Measurements from ENCODE around the gene NHLH1. TPM values are rescaled to one million over a fixed set of nuclear protein-coding genes. Genes with fewer than 3 reads are reported as not detected.

NHLH1 gene
- polyA plus RNA-seq, 3 donors, result 1.0 TPM; not detected in 2

DNA sequence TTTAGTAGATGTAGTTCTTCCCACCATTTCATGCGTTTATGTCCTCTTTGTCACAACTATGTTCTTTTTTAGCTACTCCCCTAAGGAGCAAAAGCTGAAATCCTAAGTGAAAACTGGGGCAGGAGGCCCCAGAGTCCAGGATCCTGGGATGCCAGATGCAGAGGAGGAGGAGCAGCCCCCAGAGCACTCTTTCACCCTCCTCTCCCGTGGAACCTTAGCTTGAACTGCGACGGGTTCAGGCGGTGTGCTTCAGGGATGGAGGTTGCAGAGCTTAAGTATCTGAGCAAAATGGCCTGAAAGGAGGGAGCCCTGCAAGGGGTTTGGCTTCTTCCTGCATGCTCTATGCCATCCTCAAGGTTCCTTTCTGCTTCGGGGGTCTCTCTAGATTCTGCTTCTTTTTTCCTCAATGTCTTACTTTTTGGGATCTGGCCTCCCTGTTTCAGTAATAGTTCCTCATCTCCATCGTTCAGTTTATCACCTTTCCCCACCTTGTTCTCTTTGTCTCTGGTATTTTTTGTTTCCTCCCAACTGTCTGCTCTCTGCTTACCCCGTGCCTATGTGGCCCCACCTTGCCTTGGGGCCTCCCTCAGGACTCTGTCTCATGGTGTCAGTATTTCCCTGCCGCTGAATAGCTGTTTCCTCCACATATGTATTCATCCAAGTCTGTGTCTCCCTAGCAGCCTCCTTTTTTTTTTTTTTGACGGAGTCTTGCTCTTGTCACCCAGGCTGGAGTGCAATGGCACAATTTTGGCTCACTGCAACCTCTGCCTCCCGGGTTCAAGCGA, 2.7 kb upstream of the NHLH1 start:
- TF ChIP-seq, protein P1, sequence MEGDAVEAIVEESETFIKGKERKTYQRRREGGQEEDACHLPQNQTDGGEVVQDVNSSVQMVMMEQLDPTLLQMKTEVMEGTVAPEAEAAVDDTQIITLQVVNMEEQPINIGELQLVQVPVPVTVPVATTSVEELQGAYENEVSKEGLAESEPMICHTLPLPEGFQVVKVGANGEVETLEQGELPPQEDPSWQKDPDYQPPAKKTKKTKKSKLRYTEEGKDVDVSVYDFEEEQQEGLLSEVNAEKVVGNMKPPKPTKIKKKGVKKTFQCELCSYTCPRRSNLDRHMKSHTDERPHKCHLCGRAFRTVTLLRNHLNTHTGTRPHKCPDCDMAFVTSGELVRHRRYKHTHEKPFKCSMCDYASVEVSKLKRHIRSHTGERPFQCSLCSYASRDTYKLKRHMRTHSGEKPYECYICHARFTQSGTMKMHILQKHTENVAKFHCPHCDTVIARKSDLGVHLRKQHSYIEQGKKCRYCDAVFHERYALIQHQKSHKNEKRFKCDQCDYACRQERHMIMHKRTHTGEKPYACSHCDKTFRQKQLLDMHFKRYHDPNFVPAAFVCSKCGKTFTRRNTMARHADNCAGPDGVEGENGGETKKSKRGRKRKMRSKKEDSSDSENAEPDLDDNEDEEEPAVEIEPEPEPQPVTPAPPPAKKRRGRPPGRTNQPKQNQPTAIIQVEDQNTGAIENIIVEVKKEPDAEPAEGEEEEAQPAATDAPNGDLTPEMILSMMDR (IDR thresholded peaks at IDR 0.05), result no peak
- 59% methylated on average over 5 of the region's 12 CpGs for WGBS (ENCODE audit: insufficient coverage)
- Mint-ChIP-seq H3K9me3 (peaks cover 0 to 1% (median 0%) of the 10 kb centered on the region in 7 donors), H3K27me3 (ENCODE audit: low read depth in 3 of 3) (peaks cover 2 to 10% (median 8%) of the 10 kb centered on the region in 3 donors), H3K27ac (no peak overlapping the region), H3K4me1 (peaks cover 13% of the 10 kb centered on the region), H3K36me3 (peaks cover 22 to 24% of the 10 kb centered on the region in 2 donors), H3K4me3 (no peak overlapping the region)
- Histone ChIP-seq H3K9ac (ENCODE audit: insufficient read depth, low read length, poor library complexity, severe bottlenecking) (no peak overlapping the region), H3K36me3 (replicated peaks in 1 of 2; ENCODE audit: control insufficient read depth in 1 of 2, insufficient read depth in 2 of 2, low read length in 2 of 2) (peaks cover 14 to 27% of the 10 kb centered on the region in 2 donors), H3K79me2 (ENCODE audit: insufficient read depth, low read length) (no peaks in the 10 kb centered on the region), H3K4me1 (ENCODE audit: control insufficient read depth in 1 of 2, insufficient read depth in 2 of 2, low read length in 2 of 2) (no peaks in the 10 kb centered on the region), H4K20me1 (ENCODE audit: insufficient read depth, low read length) (no peaks in the 10 kb centered on the region), H3K4me2 (replicated peaks; ENCODE audit: extremely low read depth, low read length, poor library complexity, severe bottlenecking) (no peak overlapping the region), H3K4me3 (replicated peaks in 1 of 3; ENCODE audit: low read depth in 2 of 3, low read length in 3 of 3) (no peak overlapping the region), H3K27me3 (ENCODE audit: control insufficient read depth in 2 of 2, insufficient read depth in 2 of 2, low read length in 2 of 2) (peaks cover 0 to 3% of the 10 kb centered on the region in 2 donors), H3K9me3 (replicated peaks in 1 of 2; ENCODE audit: control insufficient read depth in 1 of 2, insufficient read depth in 1 of 2, low read length in 2 of 2) (no peaks in the 10 kb centered on the region), H2AFZ (ENCODE audit: insufficient read depth, low read depth, low read length, poor library complexity, severe bottlenecking) (no peak overlapping the region), H3K27ac (ENCODE audit: low read depth in 1 of 2, low read length in 2 of 2) (no peak overlapping the region)
- DNase-seq, result no peak
- intact Hi-C loops (cut with micrococcal nuclease), result no loop called here

DNA sequence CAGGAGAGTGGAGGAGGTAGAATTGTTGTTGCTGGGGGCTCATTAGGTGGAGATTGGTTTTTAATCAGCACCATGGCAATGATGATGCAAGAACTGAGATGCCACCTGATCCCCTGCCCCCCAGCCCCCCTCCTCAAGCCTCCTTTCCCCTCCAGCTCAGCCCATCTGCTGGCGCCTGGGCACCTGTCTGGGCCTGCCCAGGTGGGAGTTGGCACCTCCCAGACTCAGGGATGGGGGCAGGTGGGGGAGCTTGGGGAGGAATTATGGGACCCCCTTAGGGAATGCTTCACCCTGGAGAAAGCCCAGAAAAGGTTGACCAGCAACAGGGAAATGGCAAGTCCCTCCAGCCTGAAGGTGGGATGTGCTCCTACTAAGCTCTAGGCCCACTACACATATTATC, 1.5 kb upstream of the NHLH1 start:
- H3K27ac ChIP-seq (ENCODE audit: low read depth in 1 of 2, low read length in 2 of 2), result no peak overlapping the region

More for the DNA sequence above, 1.5 kb upstream of the NHLH1 start:
- H2AFZ ChIP-seq (ENCODE audit: insufficient read depth, low read depth, low read length, poor library complexity, severe bottlenecking), result no peak overlapping the region
- no peaks in the 10 kb centered on the region for H4K20me1 ChIP-seq (ENCODE audit: insufficient read depth, low read length)
- no peak overlapping the region for H3K4me3 Mint-ChIP-seq
- H3K27me3 Mint-ChIP-seq (ENCODE audit: low read depth in 3 of 3), result peaks cover 5 to 14% (median 8%) of the 10 kb centered on the region in 3 donors
- H3K4me1 ChIP-seq (ENCODE audit: control insufficient read depth in 1 of 2, insufficient read depth in 2 of 2, low read length in 2 of 2), result no peaks in the 10 kb centered on the region
- H3K79me2 ChIP-seq (ENCODE audit: insufficient read depth, low read length), result no peaks in the 10 kb centered on the region
- H3K4me1 Mint-ChIP-seq, result peaks cover 13% of the 10 kb centered on the region
- H3K36me3 ChIP-seq (replicated peaks in 1 of 2; ENCODE audit: control insufficient read depth in 1 of 2, insufficient read depth in 2 of 2, low read length in 2 of 2), result peaks cover 5 to 16% of the 10 kb centered on the region in 2 donors
- peaks cover 0 to 3% of the 10 kb centered on the region in 2 donors for H3K27me3 ChIP-seq (ENCODE audit: control insufficient read depth in 2 of 2, insufficient read depth in 2 of 2, low read length in 2 of 2)
- H3K36me3 Mint-ChIP-seq, result peaks cover 11 to 12% of the 10 kb centered on the region in 2 donors
- no peak overlapping the region for H3K4me2 ChIP-seq (replicated peaks; ENCODE audit: extremely low read depth, low read length, poor library complexity, severe bottlenecking)
- intact Hi-C loops (cut with micrococcal nuclease), result no loop called here
- H3K9me3 ChIP-seq (replicated peaks in 1 of 2; ENCODE audit: control insufficient read depth in 1 of 2, insufficient read depth in 1 of 2, low read length in 2 of 2), result no peaks in the 10 kb centered on the region
- H3K9me3 Mint-ChIP-seq, result peaks cover 0 to 2% (median 0%) of the 10 kb centered on the region in 7 donors
- no peak overlapping the region for H3K4me3 ChIP-seq (replicated peaks in 1 of 3; ENCODE audit: low read depth in 2 of 3, low read length in 3 of 3)
- no peak overlapping the region for H3K27ac Mint-ChIP-seq
- no CpG with 5 or more reads among the region's 1 CpG for WGBS (ENCODE audit: insufficient coverage)
- TF ChIP-seq, protein P1 (IDR thresholded peaks at IDR 0.05), result no peak
- no peak for DNase-seq
- H3K9ac ChIP-seq (ENCODE audit: insufficient read depth, low read length, poor library complexity, severe bottlenecking), result no peak overlapping the region

Data from CD14-positive monocyte (primary cell).